Germinal center (tissue), 1 donor: ENCODE measurements around the gene ZGPAT.

Experiments used
- DNase-seq: peaks from one replicate; pipeline ENCODE4 v3.0.0; 2012; ENCODE audit warnings: mixed read lengths, low spot score

Gene ZGPAT

DNA sequence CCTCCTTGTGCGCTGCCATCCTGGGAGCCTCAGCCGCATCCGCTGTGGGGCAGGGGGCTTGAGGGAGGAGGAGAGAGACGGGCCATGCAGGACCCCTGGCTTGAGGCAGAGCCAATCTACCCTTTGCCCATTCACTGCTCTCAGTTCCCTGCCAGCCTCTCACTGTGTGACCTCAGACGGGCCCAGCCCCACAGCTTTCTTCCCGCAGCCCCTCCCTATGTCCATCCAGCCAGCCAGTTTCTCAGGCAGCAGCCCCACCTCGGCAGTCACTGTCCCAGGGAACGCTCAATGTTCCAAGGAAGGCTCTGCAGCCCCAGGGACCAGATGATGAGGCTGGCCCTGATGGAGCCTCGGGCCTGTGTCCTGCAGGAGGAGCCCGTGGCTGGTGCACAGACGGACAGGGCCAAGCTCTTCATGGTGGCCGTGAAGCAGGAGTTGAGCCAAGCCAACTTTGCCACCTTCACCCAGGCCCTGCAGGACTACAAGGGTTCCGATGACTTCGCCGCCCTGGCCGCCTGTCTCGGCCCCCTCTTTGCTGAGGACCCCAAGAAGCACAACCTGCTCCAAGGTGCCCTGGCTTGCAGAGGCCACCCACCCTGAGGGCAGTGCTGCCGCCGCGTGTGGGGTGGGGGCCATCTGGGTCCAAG, 15.3 kb upstream of the ZGPAT start:
- no peak for DNase-seq

DNA sequence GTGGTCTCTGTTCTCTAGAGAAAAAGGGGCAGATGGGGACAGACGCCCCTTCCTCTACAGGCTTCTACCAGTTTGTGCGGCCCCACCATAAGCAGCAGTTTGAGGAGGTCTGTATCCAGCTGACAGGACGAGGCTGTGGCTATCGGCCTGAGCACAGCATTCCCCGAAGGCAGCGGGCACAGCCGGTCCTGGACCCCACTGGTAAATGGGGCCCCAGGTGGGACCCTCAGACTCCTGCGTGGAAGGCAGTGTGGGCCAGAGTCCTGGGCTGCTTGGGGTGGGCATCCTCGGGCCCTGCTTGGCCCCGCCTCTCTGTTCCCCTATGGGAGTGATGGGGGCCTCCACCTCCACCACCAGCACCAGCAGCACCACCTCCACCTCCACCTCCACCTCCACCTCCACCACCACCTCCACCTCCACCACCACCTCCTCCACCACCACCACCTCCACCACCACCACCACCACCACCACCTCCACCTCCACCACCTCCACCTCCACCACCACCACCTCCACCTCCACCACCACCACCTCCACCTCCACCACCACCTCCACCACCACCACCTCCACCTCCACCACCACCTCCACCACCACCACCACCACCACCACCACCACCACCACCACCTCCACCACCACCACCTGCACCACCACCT, 14.6 kb upstream of the ZGPAT start:
- DNase-seq, result no peak

DNA sequence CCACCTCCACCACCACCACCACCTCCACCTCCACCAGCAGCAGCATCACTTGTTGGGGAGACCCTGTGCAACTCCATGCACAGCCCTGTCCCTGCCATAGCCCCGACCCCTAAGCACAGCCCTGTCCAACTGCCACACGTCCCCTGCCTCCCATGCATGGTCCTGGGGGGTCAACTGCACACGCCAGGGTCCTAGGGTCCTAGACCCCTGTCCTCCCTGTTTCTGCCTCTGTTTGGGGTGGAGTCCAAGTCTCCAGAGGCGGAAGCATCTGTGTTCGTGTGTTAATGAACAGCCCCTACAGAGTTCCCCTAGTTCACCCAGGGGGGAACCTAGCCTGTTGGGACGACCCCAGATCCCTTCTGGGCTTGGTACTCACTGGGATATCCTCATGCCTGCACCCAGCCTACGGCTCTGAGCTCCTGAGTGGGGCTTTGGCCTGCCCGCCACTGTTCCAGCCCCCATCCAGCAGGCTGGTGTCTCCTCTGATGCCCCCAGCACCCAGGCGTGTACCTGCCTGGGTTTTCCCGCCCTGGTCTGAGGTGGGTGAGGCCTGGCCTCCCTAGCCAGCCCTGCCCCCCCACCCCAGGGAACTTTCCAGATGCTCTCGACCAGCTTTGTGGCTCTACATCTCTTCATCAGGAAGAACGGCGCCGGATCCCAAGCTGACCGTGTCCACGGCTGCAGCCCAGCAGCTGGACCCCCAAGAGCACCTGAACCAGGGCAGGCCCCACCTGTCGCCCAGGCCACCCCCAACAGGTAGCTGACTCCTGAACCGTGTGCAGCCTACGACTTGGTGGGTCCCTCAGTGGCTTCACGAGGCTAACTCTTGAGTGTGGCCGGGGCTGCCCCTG, 13.9 kb upstream of the ZGPAT start:
- no peak for DNase-seq

DNA sequence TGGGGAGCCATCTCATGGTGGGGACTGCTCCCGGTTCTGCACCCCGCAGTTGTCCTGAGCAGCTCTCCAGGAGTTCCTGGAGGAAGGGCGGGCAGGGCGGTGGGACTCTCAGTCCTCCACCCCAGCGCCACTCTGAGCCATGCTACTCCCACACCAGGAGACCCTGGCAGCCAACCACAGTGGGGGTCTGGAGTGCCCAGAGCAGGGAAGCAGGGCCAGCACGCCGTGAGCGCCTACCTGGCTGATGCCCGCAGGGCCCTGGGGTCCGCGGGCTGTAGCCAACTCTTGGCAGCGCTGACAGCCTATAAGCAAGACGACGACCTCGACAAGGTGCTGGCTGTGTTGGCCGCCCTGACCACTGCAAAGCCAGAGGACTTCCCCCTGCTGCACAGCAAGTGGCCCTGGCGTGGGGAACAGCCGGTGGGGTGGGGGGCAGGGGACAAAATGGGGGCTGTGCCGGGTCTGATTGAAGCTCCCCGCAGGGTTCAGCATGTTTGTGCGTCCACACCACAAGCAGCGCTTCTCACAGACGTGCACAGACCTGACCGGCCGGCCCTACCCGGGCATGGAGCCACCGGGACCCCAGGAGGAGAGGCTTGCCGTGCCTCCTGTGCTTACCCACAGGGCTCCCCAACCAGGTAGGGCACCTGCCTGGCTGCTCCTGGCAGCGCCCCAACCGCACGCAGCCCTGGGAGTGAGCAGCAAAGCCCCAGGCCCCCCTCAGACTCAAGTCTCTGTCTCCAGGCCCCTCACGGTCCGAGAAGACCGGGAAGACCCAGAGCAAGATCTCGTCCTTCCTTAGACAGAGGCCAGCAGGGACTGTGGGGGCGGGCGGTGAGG, 13.0 kb upstream of the ZGPAT start:
- no peak for DNase-seq

DNA sequence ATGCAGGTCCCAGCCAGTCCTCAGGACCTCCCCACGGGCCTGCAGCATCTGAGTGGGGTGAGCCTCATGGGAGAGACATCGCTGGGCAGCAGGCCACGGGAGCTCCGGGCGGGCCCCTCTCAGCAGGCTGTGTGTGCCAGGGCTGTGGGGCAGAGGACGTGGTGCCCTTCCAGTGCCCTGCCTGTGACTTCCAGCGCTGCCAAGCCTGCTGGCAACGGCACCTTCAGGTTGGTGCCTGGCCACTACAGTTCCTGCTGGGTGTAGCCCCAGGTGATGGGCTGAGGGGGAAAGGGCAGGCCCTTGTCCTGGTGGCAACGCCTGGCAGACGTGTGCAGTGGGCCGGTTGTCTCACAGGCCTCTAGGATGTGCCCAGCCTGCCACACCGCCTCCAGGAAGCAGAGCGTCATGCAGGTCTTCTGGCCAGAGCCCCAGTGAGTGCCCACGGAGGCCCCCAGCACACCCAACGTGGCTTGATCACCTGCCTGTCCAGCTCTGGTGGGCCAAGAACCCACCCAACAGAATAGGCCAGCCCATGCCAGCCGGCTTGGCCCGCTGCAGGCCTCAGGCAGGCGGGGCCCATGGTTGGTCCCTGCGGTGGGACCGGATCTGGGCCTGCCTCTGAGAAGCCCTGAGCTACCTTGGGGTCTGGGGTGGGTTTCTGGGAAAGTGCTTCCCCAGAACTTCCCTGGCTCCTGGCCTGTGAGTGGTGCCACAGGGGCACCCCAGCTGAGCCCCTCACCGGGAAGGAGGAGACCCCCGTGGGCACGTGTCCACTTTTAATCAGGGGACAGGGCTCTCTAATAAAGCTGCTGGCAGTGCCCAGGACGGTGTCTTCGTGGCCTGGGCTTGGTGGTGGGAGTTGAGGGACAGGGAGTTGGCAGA, 12.2 kb upstream of the ZGPAT start:
- DNase-seq, result no peak

DNA sequence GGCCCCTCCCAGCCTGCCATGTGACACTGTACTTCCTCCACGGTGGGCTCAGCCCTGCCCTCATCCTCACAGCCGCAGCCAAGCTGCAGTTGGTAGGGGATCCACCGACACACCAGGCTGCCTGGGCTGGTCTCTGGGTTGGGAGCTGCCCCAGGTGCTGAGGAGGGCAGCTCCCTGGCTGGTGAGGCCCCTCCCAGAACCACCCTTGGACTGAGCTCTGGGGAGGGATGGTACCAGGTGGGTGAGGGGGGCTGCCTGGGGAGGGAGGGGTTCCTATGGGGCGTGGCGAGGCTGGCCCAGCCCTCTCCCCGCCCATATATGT, 11.6 kb upstream of the ZGPAT start:
- no peak for DNase-seq

DNA sequence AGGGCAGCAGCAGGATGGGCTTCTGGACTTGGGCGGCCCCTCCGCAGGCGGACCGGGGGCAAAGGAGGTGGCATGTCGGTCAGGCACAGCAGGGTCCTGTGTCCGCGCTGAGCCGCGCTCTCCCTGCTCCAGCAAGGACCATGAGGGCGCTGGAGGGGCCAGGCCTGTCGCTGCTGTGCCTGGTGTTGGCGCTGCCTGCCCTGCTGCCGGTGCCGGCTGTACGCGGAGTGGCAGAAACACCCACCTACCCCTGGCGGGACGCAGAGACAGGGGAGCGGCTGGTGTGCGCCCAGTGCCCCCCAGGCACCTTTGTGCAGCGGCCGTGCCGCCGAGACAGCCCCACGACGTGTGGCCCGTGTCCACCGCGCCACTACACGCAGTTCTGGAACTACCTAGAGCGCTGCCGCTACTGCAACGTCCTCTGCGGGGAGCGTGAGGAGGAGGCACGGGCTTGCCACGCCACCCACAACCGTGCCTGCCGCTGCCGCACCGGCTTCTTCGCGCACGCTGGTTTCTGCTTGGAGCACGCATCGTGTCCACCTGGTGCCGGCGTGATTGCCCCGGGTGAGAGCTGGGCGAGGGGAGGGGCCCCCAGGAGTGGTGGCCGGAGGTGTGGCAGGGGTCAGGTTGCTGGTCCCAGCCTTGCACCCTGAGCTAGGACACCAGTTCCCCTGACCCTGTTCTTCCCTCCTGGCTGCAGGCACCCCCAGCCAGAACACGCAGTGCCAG, 11.0 kb upstream of the ZGPAT start, which contains the start of gene TNFRSF6B:
TSS of gene TNFRSF6B (plus strand) at position 25 of the 729 bp plus-strand sequence. CDS start at position 141, 116 bp downstream.
- no peak for DNase-seq

DNA sequence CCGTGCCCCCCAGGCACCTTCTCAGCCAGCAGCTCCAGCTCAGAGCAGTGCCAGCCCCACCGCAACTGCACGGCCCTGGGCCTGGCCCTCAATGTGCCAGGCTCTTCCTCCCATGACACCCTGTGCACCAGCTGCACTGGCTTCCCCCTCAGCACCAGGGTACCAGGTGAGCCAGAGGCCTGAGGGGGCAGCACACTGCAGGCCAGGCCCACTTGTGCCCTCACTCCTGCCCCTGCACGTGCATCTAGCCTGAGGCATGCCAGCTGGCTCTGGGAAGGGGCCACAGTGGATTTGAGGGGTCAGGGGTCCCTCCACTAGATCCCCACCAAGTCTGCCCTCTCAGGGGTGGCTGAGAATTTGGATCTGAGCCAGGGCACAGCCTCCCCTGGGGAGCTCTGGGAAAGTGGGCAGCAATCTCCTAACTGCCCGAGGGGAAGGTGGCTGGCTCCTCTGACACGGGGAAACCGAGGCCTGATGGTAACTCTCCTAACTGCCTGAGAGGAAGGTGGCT, 10.4 kb upstream of the ZGPAT start:
- no peak for DNase-seq

DNA sequence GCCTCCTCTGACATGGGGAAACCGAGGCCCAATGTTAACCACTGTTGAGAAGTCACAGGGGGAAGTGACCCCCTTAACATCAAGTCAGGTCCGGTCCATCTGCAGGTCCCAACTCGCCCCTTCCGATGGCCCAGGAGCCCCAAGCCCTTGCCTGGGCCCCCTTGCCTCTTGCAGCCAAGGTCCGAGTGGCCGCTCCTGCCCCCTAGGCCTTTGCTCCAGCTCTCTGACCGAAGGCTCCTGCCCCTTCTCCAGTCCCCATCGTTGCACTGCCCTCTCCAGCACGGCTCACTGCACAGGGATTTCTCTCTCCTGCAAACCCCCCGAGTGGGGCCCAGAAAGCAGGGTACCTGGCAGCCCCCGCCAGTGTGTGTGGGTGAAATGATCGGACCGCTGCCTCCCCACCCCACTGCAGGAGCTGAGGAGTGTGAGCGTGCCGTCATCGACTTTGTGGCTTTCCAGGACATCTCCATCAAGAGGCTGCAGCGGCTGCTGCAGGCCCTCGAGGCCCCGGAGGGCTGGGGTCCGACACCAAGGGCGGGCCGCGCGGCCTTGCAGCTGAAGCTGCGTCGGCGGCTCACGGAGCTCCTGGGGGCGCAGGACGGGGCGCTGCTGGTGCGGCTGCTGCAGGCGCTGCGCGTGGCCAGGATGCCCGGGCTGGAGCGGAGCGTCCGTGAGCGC, 9.8 kb upstream of the ZGPAT start:
- DNase-seq, result no peak

DNA sequence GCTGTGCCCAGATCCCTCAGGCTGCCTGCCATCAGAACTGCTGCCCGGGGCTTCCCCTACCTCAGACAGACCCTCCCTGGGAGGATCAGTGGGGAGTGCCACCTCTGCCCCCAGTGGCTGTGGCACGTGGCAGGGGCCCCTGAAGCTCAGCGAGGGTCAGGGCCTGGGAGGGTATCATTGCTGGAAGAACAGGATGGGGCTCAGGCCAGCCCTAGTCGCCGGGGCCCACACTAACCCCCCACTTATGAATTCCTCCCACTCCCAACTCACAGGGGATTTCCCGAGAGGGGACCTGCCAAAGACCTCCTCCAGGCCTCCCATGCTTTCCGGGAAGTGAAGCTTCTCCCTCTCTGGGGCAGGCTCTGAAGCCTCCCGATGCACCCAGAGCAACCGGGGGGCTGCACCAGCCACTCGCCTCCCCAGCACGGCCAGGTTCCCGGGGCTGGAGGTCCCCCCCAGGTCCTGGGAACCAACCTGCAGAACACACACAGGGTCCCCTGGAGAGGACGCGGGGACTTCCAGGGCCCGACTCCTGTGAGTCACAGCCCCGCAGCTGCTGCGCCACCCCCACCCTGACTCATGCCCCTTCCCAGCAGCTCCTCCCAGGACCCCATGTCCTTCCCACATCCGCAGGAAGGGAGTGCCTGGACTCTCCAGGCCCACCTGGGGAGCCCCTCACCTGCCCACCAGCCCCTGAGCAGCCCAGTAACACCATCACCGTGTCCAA, 8.9 kb upstream of the ZGPAT start:
- DNase-seq, result no peak

DNA sequence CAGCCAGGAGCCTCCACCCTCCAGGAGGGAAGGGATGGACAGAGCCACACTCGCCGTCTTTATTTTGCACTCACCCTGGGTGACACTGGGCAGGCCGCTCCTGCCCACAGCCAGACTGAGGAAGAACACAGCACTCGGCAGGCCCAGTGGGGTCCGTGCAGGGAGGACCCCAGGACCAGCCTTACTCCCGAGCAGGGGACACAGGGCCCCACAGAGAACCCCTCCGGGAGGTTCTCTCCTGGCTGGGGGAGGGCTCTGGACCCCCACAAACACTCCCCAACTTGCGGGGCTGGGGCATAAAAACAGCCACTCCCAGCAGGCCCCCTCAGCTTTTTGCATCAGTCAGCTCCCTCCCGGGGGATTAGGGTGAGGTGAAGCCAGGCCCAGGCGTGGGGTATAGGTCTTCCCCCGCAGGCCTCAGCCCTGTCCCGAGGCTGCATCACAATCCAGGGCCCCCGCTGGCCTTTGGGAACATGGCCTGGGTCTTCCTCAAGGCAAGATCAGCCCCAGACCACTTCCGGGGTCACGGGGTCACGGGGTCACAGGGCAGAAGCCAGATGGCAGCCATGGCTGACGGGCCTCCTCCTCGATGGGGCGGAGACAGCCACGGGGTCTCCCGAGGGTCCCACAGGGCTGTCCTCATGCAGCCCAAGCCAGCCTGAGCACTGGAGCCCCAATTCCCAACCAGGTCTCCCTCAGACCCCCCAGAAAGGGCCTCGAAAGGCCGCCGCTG, 8.2 kb upstream of the ZGPAT start:
- DNase-seq, result no peak

DNA sequence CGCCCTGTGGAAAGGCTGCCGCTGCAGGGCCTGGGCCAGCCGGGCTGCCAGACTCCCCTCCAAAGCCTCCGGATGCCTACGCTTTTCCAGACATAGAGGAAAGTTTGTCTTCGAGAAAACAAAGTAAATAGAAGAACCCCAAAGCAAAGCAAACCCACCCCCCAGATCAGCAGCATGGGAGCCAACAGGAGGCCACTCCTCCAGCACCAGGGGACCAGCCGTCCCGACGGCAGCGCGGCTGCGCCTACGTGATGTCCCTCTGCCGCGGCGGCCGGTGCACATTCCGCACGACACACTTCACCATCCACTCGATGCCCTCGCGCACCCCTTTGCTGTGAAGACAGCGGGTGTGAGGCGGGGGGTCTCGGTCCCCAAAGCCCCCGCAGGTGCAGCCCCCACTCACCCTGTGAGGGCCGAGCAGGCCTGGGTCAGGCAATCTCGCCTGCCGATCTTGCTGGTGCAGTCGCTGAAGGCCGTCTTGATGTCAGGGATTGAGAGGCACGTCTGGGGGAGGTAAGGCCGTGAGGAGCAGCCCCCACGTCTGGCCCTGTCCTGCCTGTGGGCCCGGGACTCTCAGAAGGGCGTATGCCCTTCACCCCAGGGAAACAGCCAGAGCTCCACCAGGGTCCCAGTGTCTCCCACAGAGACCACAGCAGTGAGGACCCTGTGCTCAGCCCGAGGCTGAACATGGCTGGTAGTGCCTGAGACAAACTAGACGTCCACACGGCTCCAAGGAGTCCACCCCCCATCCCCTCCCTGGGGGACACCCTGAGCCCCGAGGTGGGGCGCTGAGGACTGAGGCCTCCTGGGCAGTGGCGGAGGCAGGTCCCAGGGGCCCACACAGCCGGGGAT, 7.4 kb upstream of the ZGPAT start:
- DNase-seq, result no peak

DNA sequence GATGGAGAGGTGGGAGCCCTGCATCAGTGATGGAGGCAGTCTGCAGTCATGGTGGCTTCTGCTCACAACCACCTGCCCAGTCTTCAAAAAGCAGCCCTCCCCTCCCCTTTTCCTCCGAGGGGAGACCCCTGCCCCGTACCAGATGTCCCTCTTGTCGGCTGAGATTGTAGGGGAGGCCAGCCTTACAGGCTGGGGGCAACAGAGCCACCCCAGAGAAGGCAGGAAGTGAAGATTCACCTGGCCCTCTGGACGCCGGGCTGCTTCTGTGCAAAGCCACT, 6.8 kb upstream of the ZGPAT start:
- DNase-seq, result no peak

DNA sequence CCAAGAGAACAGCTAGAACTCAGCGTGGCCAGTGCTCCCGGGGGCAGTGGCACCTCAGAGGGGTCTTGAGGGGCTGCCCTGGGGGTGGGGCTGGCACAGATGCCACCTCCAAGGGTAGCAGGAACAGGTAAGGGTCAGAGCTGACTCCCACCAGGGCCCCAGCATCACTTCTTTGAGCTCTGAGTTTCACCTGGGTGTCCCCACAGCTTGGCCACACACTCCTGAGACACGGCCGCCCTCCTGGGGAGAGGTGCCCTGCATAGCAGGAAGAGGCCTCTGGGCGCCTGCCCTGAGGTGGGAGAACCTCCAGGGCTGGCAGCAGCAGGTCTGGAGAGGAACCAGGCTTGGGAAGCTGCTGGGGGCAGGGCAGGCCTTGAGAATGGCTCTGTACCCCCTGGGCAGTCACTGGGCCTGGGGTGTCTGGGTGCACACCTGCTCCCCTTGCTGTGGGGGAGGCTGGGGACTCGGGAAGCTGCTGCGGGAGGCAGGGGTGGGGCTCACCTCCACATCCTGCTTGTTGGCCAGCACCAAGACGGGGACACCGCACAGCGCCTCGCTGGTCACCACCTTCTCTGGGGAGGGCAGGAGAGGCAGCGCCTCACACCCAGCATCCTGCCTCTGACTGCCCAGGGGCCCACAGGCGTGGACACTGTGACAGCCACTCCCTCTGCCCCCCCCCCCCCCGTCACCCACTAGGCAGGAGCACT, 6.4 kb upstream of the ZGPAT start:
- DNase-seq, result no peak

DNA sequence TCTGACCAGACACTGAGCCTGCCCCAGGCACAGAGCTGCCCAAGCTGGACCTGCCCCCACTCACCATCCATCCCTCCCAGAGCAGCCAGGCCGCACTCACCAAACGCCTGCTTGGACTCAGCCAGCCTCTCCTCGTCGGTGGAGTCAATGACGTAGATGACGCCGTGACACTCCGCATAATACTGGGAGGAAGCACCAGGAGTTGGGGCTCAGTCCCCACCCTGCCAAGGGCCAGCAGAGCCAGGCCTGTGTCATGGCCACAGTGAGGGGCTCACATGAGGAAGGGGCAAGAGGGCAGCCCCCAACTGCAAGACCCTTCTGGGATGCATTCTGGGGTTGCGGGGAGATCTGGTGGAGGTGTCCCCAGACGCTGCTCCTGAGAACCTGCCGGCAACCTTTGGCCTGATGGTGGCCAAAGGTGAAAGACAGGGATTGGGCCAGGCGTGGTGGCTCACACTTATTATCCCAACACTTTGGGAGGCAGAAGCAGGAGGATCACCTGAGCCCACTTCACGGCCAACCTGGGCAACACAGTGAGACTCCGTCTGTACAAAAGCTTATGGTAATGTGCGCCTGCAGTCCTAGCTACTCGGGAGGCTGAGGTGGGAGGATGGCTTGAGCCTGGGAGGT, 5.7 kb upstream of the ZGPAT start:
- DNase-seq, result no peak

DNA sequence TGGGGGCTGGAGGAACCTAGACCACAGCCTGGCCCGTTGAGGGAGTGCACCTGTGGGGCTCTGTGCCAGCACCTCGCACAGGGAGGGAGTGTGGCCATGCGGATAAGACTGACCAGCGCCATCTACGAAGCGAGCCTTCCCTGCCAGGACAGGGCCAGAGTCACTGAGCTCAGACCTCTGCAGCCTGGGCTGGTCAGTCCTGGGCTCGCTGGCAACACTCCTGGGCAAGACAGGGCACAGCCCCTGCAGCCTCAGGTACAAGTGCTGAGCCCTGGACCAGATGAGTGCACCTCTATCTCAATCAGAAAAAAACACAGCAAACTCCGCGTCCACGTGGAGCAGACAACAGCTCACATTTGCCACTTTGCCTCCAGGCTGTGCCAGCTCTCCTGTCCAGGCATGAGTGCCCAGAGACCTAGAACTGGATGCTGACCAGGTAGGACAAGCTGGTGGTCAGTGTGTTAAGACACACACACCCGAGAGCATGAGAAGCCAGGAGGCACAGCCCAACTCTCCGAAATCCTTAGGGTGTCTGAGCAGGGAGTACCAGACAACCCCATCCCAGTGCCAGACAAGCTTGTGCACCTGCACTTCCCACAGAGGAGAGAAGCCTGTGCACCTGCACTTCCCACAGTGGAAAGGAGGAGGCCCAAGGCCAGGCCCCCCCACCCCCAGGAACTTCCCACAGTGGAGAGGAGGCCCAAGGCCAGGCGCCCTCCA, 4.9 kb upstream of the ZGPAT start:
- DNase-seq, result no peak
